ENCODE results near the gene ROBO1.

DNA sequence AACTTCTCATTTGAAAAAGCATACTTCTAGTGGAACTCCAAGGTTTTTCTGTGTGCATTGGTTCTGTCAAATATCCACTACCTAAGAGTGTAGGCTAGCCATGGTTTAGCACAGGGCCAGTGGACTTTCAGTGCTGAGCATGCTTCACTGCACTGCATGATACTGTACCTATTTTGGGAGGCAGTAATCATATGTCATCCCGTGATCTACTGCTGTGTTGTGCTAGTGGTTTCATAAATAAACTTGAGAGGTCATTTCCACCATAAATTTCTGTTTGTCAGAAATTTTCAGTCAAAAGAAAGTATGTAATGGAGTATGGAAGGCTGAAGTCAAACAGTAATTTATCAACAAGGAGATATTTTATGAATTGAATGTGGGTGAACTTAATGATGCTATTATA, 203.6 kb downstream of the ROBO1 start:
- TF ChIP-seq POLR2A (IDR thresholded peaks at IDR 0.05; ENCODE audit: low read length): no peak
- no peak for TF ChIP-seq GATA1 (IDR thresholded peaks at IDR 0.05; ENCODE audit: low read depth, low read length)
